HepG2 (cell line): Measurements from ENCODE around the gene RSF1.

Experiments
- CTCF ChIP-seq: sonication (generic); formaldehyde crosslinking; IDR thresholded peaks from 2 replicates; pipeline ENCODE4 v1.5.0; 2020; ENCODE audit warnings: mild to moderate bottlenecking, missing genetic modification reagents, moderate library complexity
- DZIP1 ChIP-seq: sonication (generic); formaldehyde crosslinking; IDR thresholded peaks from 2 replicates; pipeline ENCODE4 v1.5.0; 2020; ENCODE audit warnings: mild to moderate bottlenecking, missing genetic modification reagents
- FOXC1 ChIP-seq: sonication (generic); formaldehyde crosslinking; IDR thresholded peaks from 2 replicates; pipeline ENCODE4 v1.8.0; 2022; ENCODE audit warnings: mild to moderate bottlenecking, missing genetic modification reagents, borderline replicate concordance
- HDAC2 ChIP-seq: sonication (generic); formaldehyde crosslinking; IDR thresholded peaks from 2 replicates; pipeline ENCODE4 v1.4.0; 2020; ENCODE audit warnings: missing genetic modification reagents
- HDAC6 ChIP-seq: fragments of 200-600 bp; sonication (generic); IDR thresholded peaks from 2 replicates; pipeline ENCODE4 v1.7.0; 2017; ENCODE audit warnings: mild to moderate bottlenecking, antibody characterized with exemption, low read length, low read depth
- KDM5B ChIP-seq: sonication (generic); formaldehyde crosslinking; IDR thresholded peaks from 2 replicates; pipeline ENCODE4 v1.4.0; 2020; ENCODE audit warnings: missing genetic modification reagents, mild to moderate bottlenecking, borderline replicate concordance
- KLF16 ChIP-seq, 2 experiments: sonication (generic) in 1 of 2; formaldehyde crosslinking in 1 of 2; IDR thresholded peaks; 2 replicates each; pipeline versions ENCODE4 v1.6.1 to v1.8.0; 2016 to 2023; ENCODE audit warnings: missing genetic modification reagents in 2 of 2, missing compliant biosample characterization in 1 of 2
- MEF2D ChIP-seq: sonication (generic); formaldehyde crosslinking; IDR thresholded peaks from 2 replicates; pipeline ENCODE4 v1.5.1; 2020; ENCODE audit warnings: mild to moderate bottlenecking, missing genetic modification reagents
- MYC ChIP-seq: sonication (generic); formaldehyde crosslinking; IDR thresholded peaks from 2 replicates; pipeline ENCODE4 v1.9.0; 2021; ENCODE audit warnings: missing genetic modification reagents, borderline replicate concordance
- POLR2AphosphoS5 ChIP-seq: IDR thresholded peaks from 2 replicates; pipeline ENCODE4 v1.6.1; 2012; ENCODE audit warnings: low read depth, low read length
- ZBTB8A ChIP-seq: sonication (generic); formaldehyde crosslinking; IDR thresholded peaks from 2 replicates; pipeline ENCODE4 v1.4.0; 2020; ENCODE audit warnings: mild to moderate bottlenecking, low read depth, missing genetic modification reagents, borderline replicate concordance
- ZKSCAN8 ChIP-seq: IDR thresholded peaks from 2 replicates; pipeline ENCODE4 v1.6.1; 2016; ENCODE audit warnings: borderline replicate concordance, missing genetic modification reagents, missing compliant biosample characterization
- TF ChIP-seq, protein P1 (sequence below): sonication (generic); formaldehyde crosslinking; IDR thresholded peaks from 2 replicates; pipeline ENCODE4 v1.8.0; 2022; ENCODE audit warnings: missing genetic modification reagents, mild to moderate bottlenecking, moderate library complexity, borderline replicate concordance

DNA sequence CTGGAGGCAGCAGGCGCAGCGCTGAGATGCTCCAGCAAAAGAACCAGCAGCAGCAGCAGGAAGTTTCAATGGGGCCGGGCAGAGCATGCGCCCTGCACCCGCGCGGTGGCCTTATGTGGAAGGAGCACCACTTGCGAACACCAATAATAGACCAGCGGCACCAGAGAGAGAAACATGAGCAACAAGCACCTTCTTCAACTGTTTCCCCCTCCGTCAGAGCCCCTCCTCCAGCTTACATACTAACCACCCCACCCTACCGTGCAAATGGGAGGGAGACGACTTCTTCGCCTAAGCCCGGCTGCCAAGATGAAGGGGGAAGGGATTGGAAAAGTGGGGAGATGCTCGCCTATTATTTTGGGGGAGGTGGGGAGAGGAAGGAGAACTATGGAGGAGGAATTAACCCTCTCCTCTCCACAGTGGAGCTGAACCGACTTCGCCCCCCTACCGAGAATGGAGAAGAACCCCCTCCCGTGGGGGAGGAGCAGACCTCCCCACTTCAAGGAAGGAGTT, 1.1 kb downstream of the RSF1 start:
- no peak; a peak in 1 of 4 replicates for TF ChIP-seq KLF16 (CRISPR knock-in tag; IDR thresholded peaks at IDR 0.05)
- TF ChIP-seq ZKSCAN8 (CRISPR knock-in tag) = no peak
- TF ChIP-seq MYC (CRISPR knock-in tag) = no peak
- TF ChIP-seq DZIP1 (CRISPR knock-in tag) = no peak
- TF ChIP-seq KDM5B (CRISPR knock-in tag) = no peak; the same call in 1 of the 2 replicates
- TF ChIP-seq CTCF (CRISPR knock-in tag) = 0 out of 2 replicates have a peak, but pooled peaks have one; percentile 12
- TF ChIP-seq, protein P1, sequence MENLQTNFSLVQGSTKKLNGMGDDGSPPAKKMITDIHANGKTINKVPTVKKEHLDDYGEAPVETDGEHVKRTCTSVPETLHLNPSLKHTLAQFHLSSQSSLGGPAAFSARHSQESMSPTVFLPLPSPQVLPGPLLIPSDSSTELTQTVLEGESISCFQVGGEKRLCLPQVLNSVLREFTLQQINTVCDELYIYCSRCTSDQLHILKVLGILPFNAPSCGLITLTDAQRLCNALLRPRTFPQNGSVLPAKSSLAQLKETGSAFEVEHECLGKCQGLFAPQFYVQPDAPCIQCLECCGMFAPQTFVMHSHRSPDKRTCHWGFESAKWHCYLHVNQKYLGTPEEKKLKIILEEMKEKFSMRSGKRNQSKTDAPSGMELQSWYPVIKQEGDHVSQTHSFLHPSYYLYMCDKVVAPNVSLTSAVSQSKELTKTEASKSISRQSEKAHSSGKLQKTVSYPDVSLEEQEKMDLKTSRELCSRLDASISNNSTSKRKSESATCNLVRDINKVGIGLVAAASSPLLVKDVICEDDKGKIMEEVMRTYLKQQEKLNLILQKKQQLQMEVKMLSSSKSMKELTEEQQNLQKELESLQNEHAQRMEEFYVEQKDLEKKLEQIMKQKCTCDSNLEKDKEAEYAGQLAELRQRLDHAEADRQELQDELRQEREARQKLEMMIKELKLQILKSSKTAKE (CRISPR knock-in tag) = no peak
- no peak for TF ChIP-seq FOXC1 (CRISPR knock-in tag)
- no peak for TF ChIP-seq ZBTB8A
- peak; percentile 33; the same call in 1 of the 2 replicates for TF ChIP-seq MEF2D
- no peak for TF ChIP-seq HDAC6
- TF ChIP-seq POLR2AphosphoS5 = no peak
- TF ChIP-seq HDAC2 (CRISPR knock-in tag) = no peak
